ENCODE data around the gene MUC2.

MUC2 gene

DNA sequence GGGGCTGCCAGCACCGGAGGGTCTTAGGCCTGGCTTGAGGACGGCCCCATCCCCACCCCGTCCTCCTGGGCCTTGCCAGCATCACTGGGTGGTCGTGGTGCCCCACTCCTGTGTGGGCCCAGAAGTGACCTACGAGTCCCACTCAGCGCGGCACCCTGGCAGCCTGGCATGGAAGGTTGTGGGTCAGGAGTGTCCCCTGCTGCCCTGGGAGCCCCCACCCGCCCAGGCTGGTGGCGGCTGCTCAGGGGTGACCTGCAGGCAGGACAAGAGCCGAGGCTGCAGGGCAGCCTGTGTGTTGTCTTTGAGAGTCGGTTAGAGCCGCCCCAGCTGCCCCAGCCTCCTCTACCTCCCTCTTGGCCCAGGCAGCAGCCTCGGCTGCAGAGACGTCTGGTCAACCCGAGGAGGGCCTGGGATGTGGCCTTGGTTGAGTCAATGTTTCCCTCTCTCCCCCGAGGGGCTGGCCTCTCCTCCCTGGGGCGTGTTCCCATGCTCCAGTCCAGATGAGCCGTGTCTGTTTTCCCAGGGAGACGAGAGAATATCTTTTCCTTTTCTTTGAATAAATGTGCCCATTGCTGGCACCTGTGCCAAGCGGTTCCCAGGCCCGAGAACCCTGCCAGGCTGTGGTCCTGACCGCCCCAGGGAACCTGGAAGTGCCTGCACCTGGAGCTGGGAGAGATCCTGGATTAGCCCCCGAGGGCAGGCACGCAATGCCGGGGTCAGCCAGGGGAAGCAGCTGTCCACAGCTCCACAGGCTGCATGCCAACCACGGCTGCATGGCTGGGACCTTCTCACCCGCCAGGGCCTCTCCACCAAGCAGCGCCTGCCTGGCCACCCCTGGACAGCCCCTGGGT lies 47.4 kb downstream of the MUC2 start:
- no peak for DNase-seq (ENCODE audit: low spot score)

DNA sequence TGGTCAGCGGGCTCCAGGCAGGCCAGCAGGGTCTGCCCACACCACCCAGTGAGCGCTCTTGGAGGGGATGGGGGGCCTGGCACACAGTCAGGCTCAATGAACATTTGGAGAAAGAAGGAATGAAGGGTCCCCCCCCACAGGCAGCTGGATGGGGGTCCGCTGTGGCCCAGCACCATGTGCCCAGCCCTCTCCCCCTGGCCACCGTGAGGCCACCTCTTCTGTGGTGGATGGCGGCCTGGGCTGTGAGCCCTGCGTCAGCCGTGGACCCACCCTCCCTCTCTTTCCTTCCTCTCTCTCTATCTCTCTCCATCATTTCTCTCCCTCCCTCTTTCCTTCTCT lies 48.0 kb downstream of the MUC2 start:
- no peak for DNase-seq (ENCODE audit: low spot score)

DNA sequence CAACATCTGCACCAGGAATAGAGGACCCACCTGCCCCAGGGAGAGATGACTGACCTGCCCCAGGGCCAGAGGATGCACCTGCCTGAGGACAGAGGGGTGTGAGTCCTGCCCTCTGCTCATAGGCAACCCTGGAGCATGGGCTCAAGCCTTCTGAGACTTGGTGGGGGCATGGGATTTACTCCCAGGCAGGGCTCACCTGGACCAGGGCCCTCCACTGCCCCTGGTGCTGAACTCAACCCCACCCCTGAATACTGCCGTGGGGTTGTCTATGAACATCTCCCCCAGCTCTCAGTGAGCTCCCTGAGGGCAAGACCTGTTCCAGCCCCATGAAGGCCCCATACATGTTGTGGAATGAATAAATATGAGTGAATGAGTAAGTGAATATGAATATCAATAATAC lies 49.3 kb downstream of the MUC2 start:
- no peak for DNase-seq (ENCODE audit: low spot score)

Measured in ecto neural progenitor cell (in vitro differentiated cells).